MM.1S (cell line): ENCODE results near the gene BMP7.

Source experiments
- DNase-seq: peaks from one replicate; pipeline ENCODE4 v3.0.0-alpha.2; 2015
- H2AFZ ChIP-seq: fragments of 300-600 bp; sonication (generic); 2 replicates; pipeline ENCODE4 v1.6.0; 2016; ENCODE audit warnings: antibody characterized with exemption, low read length
- H3F3A ChIP-seq: fragments of 300-600 bp; sonication (generic); 2 replicates; pipeline ENCODE4 v1.6.1; 2016; ENCODE audit warnings: mild to moderate bottlenecking, antibody characterized with exemption, low read length, moderate library complexity, mixed read lengths; ENCODE audit not compliant: insufficient read depth
- H3K27ac ChIP-seq: fragments of 300-600 bp; sonication (generic); 2 replicates; pipeline ENCODE4 v1.5.1; 2016; ENCODE audit warnings: mild to moderate bottlenecking, low read length
- H3K27me3 ChIP-seq: fragments of 300-600 bp; sonication (generic); replicated peaks from 2 replicates; pipeline ENCODE4 v1.6.0; 2016; ENCODE audit warnings: low read length; ENCODE audit not compliant: insufficient read depth
- H3K36me3 ChIP-seq: fragments of 300-600 bp; sonication (generic); replicated peaks from 2 replicates; pipeline ENCODE4 v1.6.1; 2016; ENCODE audit warnings: mild to moderate bottlenecking, low read length, mixed read lengths; ENCODE audit not compliant: insufficient read depth
- H3K4me1 ChIP-seq: fragments of 300-600 bp; sonication (generic); 2 replicates; pipeline ENCODE4 v1.6.1; 2016; ENCODE audit warnings: low read length, mixed read lengths
- H3K4me2 ChIP-seq: fragments of 300-600 bp; sonication (generic); 2 replicates; pipeline ENCODE4 v1.6.0; 2016; ENCODE audit warnings: low read depth, low read length
- H3K4me3 ChIP-seq: fragments of 300-600 bp; sonication (generic); 2 replicates; pipeline ENCODE4 v1.5.1; 2016; ENCODE audit warnings: low read length, mixed read lengths
- H3K79me2 ChIP-seq: fragments of 300-600 bp; sonication (generic); 2 replicates; pipeline ENCODE4 v1.6.1; 2016; ENCODE audit warnings: mixed run types, low read length, mixed read lengths
- H3K9ac ChIP-seq: fragments of 300-600 bp; sonication (generic); 2 replicates; pipeline ENCODE4 v1.6.1; 2016; ENCODE audit warnings: low read length, mixed read lengths
- H3K9me2 ChIP-seq: fragments of 300-600 bp; sonication (generic); replicated peaks from 2 replicates; pipeline ENCODE4 v1.6.1; 2016; ENCODE audit warnings: mild to moderate bottlenecking, low read length, mixed read lengths; ENCODE audit not compliant: insufficient read depth
- H3K9me3 ChIP-seq: fragments of 300-600 bp; sonication (generic); replicated peaks from 2 replicates; pipeline ENCODE4 v1.6.1; 2016; ENCODE audit warnings: mild to moderate bottlenecking, low read length, mixed read lengths; ENCODE audit not compliant: insufficient read depth
- H4K20me1 ChIP-seq: fragments of 300-600 bp; sonication (generic); 2 replicates; pipeline ENCODE4 v1.6.1; 2016; ENCODE audit warnings: mild to moderate bottlenecking, low read length, moderate library complexity, mixed read lengths; ENCODE audit not compliant: insufficient read depth
- EZH2 ChIP-seq: fragments of 300-600 bp; sonication (generic); optimal IDR thresholded peaks from 2 replicates; pipeline ENCODE3; 2017; ENCODE audit warnings: low read depth, mild to moderate bottlenecking, antibody characterized with exemption, low read length, mixed read lengths
- EZH2phosphoT487 ChIP-seq: fragments of 300-600 bp; sonication (generic); IDR thresholded peaks from 2 replicates; pipeline ENCODE4 v1.6.1; 2018; ENCODE audit warnings: antibody characterized with exemption, low read length
- TF ChIP-seq, protein P1 (sequence below): fragments of 300-600 bp; sonication (generic); IDR thresholded peaks from 2 replicates; pipeline ENCODE4 v1.5.1; 2016; ENCODE audit warnings: antibody characterized with exemption, low read length, mixed read lengths

The BMP7 gene

DNA sequence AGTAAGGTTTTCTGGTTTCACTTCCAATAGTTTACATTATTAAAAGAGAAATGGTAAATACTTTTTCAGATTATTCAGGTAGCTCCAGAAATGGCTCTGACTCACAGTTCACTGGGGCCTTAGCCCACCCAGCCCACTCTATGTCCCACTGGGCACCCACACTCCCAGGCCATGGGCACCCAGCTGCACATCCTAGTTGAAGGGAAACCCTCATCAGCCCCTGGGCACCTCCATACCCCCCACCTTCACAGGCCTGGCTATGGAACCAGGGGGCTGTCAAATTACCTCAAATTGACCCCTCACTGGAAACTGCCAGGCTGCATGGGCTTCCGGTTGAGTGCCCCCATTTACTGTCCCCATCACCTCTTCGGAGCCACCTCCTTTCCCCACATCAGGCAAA lies 51.5 kb downstream of the BMP7 start:
- Histone ChIP-seq H2AFZ (no peak overlapping the region), H3K4me1 (no peaks in the 10 kb centered on the region), H3K27me3 (peaks cover 21% of the 10 kb centered on the region; the same call in 1 of the 2 replicates), H3K79me2 (no peaks in the 10 kb centered on the region), H3K9me2 (no peaks in the 10 kb centered on the region), H3K27ac (no peak overlapping the region), H3K9me3 (no peaks in the 10 kb centered on the region), H3K4me2 (no peak overlapping the region), H4K20me1 (no peaks in the 10 kb centered on the region), H3F3A (no peaks in the 10 kb centered on the region), H3K36me3 (no peaks in the 10 kb centered on the region), H3K9ac (no peak overlapping the region), H3K4me3 (no peak overlapping the region)
- DNase-seq: no peak
- TF ChIP-seq EZH2 (no peak), EZH2phosphoT487 (no peak)
- TF ChIP-seq, protein P1, sequence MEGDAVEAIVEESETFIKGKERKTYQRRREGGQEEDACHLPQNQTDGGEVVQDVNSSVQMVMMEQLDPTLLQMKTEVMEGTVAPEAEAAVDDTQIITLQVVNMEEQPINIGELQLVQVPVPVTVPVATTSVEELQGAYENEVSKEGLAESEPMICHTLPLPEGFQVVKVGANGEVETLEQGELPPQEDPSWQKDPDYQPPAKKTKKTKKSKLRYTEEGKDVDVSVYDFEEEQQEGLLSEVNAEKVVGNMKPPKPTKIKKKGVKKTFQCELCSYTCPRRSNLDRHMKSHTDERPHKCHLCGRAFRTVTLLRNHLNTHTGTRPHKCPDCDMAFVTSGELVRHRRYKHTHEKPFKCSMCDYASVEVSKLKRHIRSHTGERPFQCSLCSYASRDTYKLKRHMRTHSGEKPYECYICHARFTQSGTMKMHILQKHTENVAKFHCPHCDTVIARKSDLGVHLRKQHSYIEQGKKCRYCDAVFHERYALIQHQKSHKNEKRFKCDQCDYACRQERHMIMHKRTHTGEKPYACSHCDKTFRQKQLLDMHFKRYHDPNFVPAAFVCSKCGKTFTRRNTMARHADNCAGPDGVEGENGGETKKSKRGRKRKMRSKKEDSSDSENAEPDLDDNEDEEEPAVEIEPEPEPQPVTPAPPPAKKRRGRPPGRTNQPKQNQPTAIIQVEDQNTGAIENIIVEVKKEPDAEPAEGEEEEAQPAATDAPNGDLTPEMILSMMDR: no peak

DNA sequence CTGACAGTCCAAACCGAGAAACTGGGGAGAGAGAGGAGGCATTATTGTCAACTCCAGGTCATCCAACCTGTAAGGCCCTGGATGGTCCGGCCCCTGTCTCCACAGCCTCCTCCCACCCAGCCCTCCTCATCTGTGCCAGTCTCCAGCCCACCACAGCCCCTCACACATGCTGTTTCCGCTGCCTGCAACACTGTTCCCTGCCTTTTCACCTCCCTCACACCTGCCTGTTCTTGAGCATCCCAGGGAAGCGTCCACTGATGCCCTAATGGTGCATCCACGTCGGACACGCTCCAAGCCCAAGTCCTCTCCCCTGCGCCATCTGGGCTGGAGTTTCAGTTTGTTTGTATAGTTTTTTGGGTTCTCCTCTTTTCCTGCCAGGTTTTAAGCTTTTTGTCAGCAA lies 52.0 kb downstream of the BMP7 start:
- H3K36me3 ChIP-seq: no peaks in the 10 kb centered on the region
- no peaks in the 10 kb centered on the region for H3K79me2 ChIP-seq
- H2AFZ ChIP-seq: no peak overlapping the region
- H3K4me1 ChIP-seq: no peaks in the 10 kb centered on the region
- no peak overlapping the region for H3K4me3 ChIP-seq
- H3K9me3 ChIP-seq: no peaks in the 10 kb centered on the region
- H3K4me2 ChIP-seq: no peak overlapping the region
- DNase-seq: no peak
- H3K27ac ChIP-seq: no peak overlapping the region
- no peak overlapping the region for H3K9ac ChIP-seq
- no peaks in the 10 kb centered on the region for H4K20me1 ChIP-seq
- peaks cover 21% of the 10 kb centered on the region; the same call in 1 of the 2 replicates for H3K27me3 ChIP-seq
- no peak for TF ChIP-seq EZH2phosphoT487
- TF ChIP-seq, protein P1: no peak
- no peak for TF ChIP-seq EZH2
- no peaks in the 10 kb centered on the region for H3K9me2 ChIP-seq
- H3F3A ChIP-seq: no peaks in the 10 kb centered on the region

DNA sequence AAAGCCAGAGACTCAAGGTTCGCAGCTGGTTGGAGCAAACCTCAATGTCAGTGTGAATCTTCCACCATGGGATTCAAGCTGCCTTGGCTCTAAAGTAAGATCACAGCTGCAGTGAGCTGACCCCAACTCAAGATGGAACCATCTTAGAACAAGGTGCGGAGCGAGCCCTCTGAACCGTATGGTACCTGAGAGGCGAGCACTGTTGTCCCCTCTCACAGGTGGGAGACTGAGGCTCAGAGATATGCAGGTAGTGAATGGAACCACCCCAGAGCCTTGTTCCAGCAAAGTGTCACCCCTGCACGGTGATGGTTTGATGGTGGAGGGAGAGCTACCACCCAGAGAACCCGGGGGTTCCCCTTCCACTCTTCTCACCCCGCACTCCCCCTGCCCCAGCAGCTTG lies 52.5 kb downstream of the BMP7 start:
- Histone ChIP-seq H3F3A (no peaks in the 10 kb centered on the region), H4K20me1 (no peaks in the 10 kb centered on the region), H3K27me3 (peaks cover 21% of the 10 kb centered on the region; the same call in 1 of the 2 replicates), H3K9me2 (no peaks in the 10 kb centered on the region), H3K4me3 (no peak overlapping the region), H3K27ac (no peak overlapping the region), H3K36me3 (no peaks in the 10 kb centered on the region), H3K79me2 (no peaks in the 10 kb centered on the region), H3K4me2 (no peak overlapping the region), H3K4me1 (no peaks in the 10 kb centered on the region), H3K9ac (no peak overlapping the region), H3K9me3 (no peaks in the 10 kb centered on the region), H2AFZ (no peak overlapping the region)
- no peak for DNase-seq
- TF ChIP-seq, protein P1: no peak
- TF ChIP-seq EZH2phosphoT487 (no peak), EZH2 (no peak)
